Neutrophil (primary cell): ENCODE results near the gene CELF3.

ENCODE experiments used
- H3K27ac ChIP-seq: fragments of 200-600 bp; sonication (generic); 2 replicates; pipeline ENCODE4 v1.5.1; 2016; ENCODE audit warnings: mild to moderate bottlenecking, moderate library complexity
- H3K27me3 ChIP-seq: fragments of 200-600 bp; sonication (generic); 2 replicates; pipeline ENCODE4 v1.6.0; 2016; ENCODE audit warnings: mild to moderate bottlenecking
- H3K36me3 ChIP-seq: fragments of 200-600 bp; sonication (generic); 2 replicates; pipeline ENCODE4 v1.5.1; 2017
- H3K4me1 ChIP-seq, 2 experiments: fragments of 200-600 bp in 1 of 2; sonication (generic) in 1 of 2; 1 replicate in 1 of 2; 2 replicates in 1 of 2; pipeline versions ENCODE4 v1.5.1 to v1.6.1; 2013 to 2016; ENCODE audit warnings: low read depth in 1 of 2, low read length in 1 of 2, mild to moderate bottlenecking in 1 of 2, moderate library complexity in 1 of 2; ENCODE audit not compliant: control insufficient read depth in 1 of 2, insufficient read depth in 1 of 2
- H3K4me3 ChIP-seq, 2 experiments: fragments of 200-600 bp in 1 of 2; sonication (generic) in 1 of 2; 1 replicate in 1 of 2; 2 replicates in 1 of 2; pipeline ENCODE4 v1.5.1; 2013 to 2016; ENCODE audit warnings: low read depth in 1 of 2, low read length in 1 of 2, mild to moderate bottlenecking in 1 of 2, moderate library complexity in 1 of 2
- H3K9me3 ChIP-seq: fragments of 200-600 bp; sonication (generic); 2 replicates; pipeline ENCODE4 v1.5.1; 2016
- TF ChIP-seq, protein P1 (sequence below): fragments of 200-600 bp; sonication (generic); IDR thresholded peaks from 2 replicates; pipeline ENCODE4 v1.5.1; 2016; ENCODE audit warnings: antibody characterized with exemption

Gene CELF3

GRCh38 chr1:151707541-151708065 is 9.0 kb downstream of the CELF3 start:
- Histone ChIP-seq H3K4me1 (peaks cover 0 to 10% of the 10 kb centered on the region in 2 experiments), H3K9me3 (no peaks in the 10 kb centered on the region), H3K27me3 (peaks cover 29% of the 10 kb centered on the region), H3K36me3 (no peaks in the 10 kb centered on the region), H3K27ac (no peak overlapping the region), H3K4me3 (no peak overlapping the region)
- TF ChIP-seq, protein P1, sequence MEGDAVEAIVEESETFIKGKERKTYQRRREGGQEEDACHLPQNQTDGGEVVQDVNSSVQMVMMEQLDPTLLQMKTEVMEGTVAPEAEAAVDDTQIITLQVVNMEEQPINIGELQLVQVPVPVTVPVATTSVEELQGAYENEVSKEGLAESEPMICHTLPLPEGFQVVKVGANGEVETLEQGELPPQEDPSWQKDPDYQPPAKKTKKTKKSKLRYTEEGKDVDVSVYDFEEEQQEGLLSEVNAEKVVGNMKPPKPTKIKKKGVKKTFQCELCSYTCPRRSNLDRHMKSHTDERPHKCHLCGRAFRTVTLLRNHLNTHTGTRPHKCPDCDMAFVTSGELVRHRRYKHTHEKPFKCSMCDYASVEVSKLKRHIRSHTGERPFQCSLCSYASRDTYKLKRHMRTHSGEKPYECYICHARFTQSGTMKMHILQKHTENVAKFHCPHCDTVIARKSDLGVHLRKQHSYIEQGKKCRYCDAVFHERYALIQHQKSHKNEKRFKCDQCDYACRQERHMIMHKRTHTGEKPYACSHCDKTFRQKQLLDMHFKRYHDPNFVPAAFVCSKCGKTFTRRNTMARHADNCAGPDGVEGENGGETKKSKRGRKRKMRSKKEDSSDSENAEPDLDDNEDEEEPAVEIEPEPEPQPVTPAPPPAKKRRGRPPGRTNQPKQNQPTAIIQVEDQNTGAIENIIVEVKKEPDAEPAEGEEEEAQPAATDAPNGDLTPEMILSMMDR, result no peak

- no peaks in the 10 kb centered on the region for H3K9me3 ChIP-seq
- H3K4me1 ChIP-seq, result peaks cover 0 to 10% of the 10 kb centered on the region in 2 experiments
- TF ChIP-seq, protein P1, result no peak
- H3K27ac ChIP-seq, result no peak overlapping the region
- H3K27me3 ChIP-seq, result peaks cover 23% of the 10 kb centered on the region
- peaks cover 5% of the 10 kb centered on the region for H3K36me3 ChIP-seq
- no peak overlapping the region for H3K4me3 ChIP-seq
Observed at GRCh38 chr1:151706464-151707415, 9.9 kb downstream of the CELF3 start.

DNA sequence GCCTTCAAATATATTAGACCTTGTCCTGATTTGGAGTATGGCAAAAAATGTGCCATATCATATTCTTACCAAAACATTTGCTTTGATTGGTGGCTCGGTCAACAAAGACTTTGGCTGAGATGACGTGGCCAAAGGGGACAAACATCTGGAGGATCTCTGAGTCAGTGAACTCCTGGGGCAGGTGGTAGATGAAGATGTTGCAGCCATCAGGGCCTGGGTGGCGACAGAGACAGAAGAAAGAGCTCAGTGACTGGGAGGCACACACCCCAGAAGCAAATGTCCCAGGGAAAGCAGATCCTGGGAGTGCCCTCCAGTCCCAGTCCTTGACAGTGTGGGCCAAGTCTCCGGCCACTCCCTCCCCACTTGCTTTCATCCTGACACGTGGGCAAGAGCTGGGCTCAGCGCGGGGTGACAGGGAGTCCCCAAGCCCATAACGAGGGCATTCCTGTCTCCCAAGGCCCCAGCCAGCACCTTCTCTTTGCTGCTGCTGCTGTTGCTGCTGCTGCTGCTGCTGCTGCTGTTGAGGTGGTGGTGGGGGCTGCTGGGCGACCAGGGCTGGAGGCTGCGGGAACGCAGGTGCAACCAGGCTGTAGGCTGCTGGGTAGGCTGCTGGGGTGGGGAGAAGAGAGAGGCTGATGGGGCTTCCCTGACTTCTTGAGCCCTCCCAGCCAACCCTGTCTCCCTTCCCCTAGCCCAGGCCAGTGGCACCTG is 10.7 kb downstream of the CELF3 start:
- Histone ChIP-seq H3K9me3 (no peaks in the 10 kb centered on the region), H3K36me3 (peaks cover 13% of the 10 kb centered on the region), H3K27ac (no peak overlapping the region), H3K4me3 (no peak overlapping the region), H3K27me3 (peaks cover 14% of the 10 kb centered on the region), H3K4me1 (peaks cover 0 to 10% of the 10 kb centered on the region in 2 experiments)
- TF ChIP-seq, protein P1, result no peak

DNA sequence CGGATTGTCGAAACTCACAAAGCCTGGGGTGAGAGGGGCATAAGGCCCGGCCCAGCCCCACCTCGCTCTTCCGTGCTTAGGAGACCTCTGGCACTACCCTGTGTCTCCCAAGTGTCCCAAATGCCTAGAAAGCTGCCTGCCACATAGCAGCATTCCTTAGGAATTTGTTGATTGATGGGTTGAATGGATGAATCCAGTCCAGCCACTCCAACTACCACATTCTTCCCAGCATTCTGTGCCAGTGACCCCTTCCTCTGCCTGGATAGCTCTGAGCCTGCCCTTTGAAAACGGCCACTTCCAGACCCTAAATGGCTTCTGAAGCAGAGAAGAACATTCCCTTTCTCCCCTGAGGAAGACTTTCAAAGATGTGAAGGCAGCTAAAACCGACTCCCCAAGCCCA is 11.5 kb downstream of the CELF3 start:
- H3K4me1 ChIP-seq, result peaks cover 0 to 10% of the 10 kb centered on the region in 2 experiments
- peaks cover 8% of the 10 kb centered on the region for H3K27me3 ChIP-seq

GRCh38 chr1:151704246-151704645 is 12.4 kb downstream of the CELF3 start:
- no peaks in the 10 kb centered on the region for H3K9me3 ChIP-seq
- H3K27me3 ChIP-seq, result peaks cover 8% of the 10 kb centered on the region
- H3K4me1 ChIP-seq, result peaks cover 0 to 10% of the 10 kb centered on the region in 2 experiments
- H3K27ac ChIP-seq, result no peak overlapping the region
- TF ChIP-seq, protein P1, result no peak
- peaks cover 30% of the 10 kb centered on the region for H3K36me3 ChIP-seq
- H3K4me3 ChIP-seq, result no peak overlapping the region

More for the DNA sequence above, 11.5 kb downstream of the CELF3 start:
- Histone ChIP-seq H3K9me3 (no peaks in the 10 kb centered on the region), H3K36me3 (peaks cover 21% of the 10 kb centered on the region), H3K27ac (no peak overlapping the region), H3K4me3 (no peak overlapping the region)
- TF ChIP-seq, protein P1, result no peak
